K562 (cell line): ENCODE measurements around the gene PDHX. TPM values are rescaled to one million over a fixed set of nuclear protein-coding genes. Genes with fewer than 3 reads are reported as not detected.
A peak's percentile ranks its signal among the peaks of the same experiment; 100 is the strongest.

Experiments used
- CTBP1 ChIP-seq: fragments of 450-650 bp; IDR thresholded peaks from 2 replicates; pipeline ENCODE4 v1.6.1; 2016; ENCODE audit warnings: borderline replicate concordance
- DACH1 ChIP-seq: fragments of 450-650 bp; IDR thresholded peaks from 2 replicates; pipeline ENCODE4 v1.6.1; 2018; ENCODE audit not compliant: partially characterized antibody
- EGR1 ChIP-seq: fragments of 450-650 bp; conservative IDR thresholded peaks from 2 replicates; pipeline ENCODE4 v1.6.1; 2017; ENCODE audit warnings: mild to moderate bottlenecking
- EP400 ChIP-seq: fragments of 450-650 bp; IDR thresholded peaks from 2 replicates; pipeline ENCODE4 v1.6.1; 2017; ENCODE audit warnings: antibody characterized with exemption, mild to moderate bottlenecking, moderate library complexity
- GABPB2 ChIP-seq: fragments of 250-450 bp; sonication (Bioruptor Pico); conservative IDR thresholded peaks from 2 replicates; pipeline ENCODE4 v1.5.1; 2021; ENCODE audit warnings: mild to moderate bottlenecking
- GTF2B ChIP-seq: IDR thresholded peaks from 2 replicates; pipeline ENCODE4 v1.6.1; 2011; ENCODE audit not compliant: insufficient read length; ENCODE audit errors: extremely low read depth
- HMBOX1 ChIP-seq: sonication (generic); IDR thresholded peaks from 2 replicates; pipeline ENCODE4 v1.6.1; 2016
- HOMEZ ChIP-seq: fragments of 250-450 bp; sonication (Bioruptor Pico); IDR thresholded peaks from 2 replicates; pipeline ENCODE4 v1.4.0; 2020; ENCODE audit warnings: mild to moderate bottlenecking, moderate library complexity
- MTA2 ChIP-seq: fragments of 450-650 bp; IDR thresholded peaks from 2 replicates; pipeline ENCODE4 v1.6.1; 2016; ENCODE audit warnings: low read depth
- NEUROD1 ChIP-seq: fragments of 150-350 bp; IDR thresholded peaks from 2 replicates; pipeline ENCODE4 v1.6.1; 2014; ENCODE audit warnings: borderline replicate concordance, low read length, low read depth; ENCODE audit not compliant: partially characterized antibody
- PRMT5 ChIP-seq: sonication (generic); formaldehyde crosslinking; IDR thresholded peaks from 2 replicates; pipeline ENCODE4 v1.5.0; 2020; ENCODE audit warnings: missing genetic modification reagents
- PRPF4 ChIP-seq: fragments of 200-400 bp; formaldehyde crosslinking; IDR thresholded peaks from one replicate; pipeline ENCODE4 v1.6.1; 2017; ENCODE audit warnings: low read length, low read depth, mild to moderate bottlenecking; ENCODE audit not compliant: insufficient read depth, poor library complexity, severe bottlenecking
- RB1 ChIP-seq: fragments of 450-650 bp; IDR thresholded peaks from 2 replicates; pipeline ENCODE4 v1.6.1; 2017; ENCODE audit warnings: low read depth, mild to moderate bottlenecking
- SP2 ChIP-seq: IDR thresholded peaks from 2 replicates; pipeline ENCODE4 v1.6.1; 2011; ENCODE audit warnings: mild to moderate bottlenecking, low read depth, low read length, moderate library complexity; ENCODE audit not compliant: poor library complexity, severe bottlenecking; ENCODE audit errors: extremely low read depth
- TCF3 ChIP-seq: sonication (generic); formaldehyde crosslinking; IDR thresholded peaks from 2 replicates; pipeline ENCODE4 v1.4.0; 2020; ENCODE audit warnings: mild to moderate bottlenecking, missing genetic modification reagents
- TFAM ChIP-seq: fragments of 250-450 bp; sonication (Bioruptor Pico); conservative IDR thresholded peaks from 2 replicates; pipeline ENCODE4 v1.5.0; 2021; ENCODE audit warnings: mild to moderate bottlenecking, moderate library complexity
- TGIF2 ChIP-seq: sonication (generic); formaldehyde crosslinking; IDR thresholded peaks from 2 replicates; pipeline ENCODE4 v1.8.1; 2022; ENCODE audit warnings: mild to moderate bottlenecking, missing genetic modification reagents, moderate library complexity
- TSC22D4 ChIP-seq: fragments of 450-650 bp; IDR thresholded peaks from 2 replicates; pipeline ENCODE4 v1.6.1; 2016; ENCODE audit warnings: missing genetic modification characterization, missing biosample characterization, control low read depth
- ZBTB11 ChIP-seq, 3 experiments: fragments of 200-800 bp in 1 of 3; fragments of 250-450 bp in 1 of 3; fragments of 450-650 bp in 1 of 3; sonication (Bioruptor Pico) in 1 of 3; sonication (Bioruptor generic) in 1 of 3; formaldehyde crosslinking in 1 of 3; IDR thresholded peaks; 2 replicates each; pipeline versions ENCODE4 v1.6.1 to v1.8.0; 2016 to 2022; ENCODE audit warnings: mild to moderate bottlenecking in 2 of 3, missing genetic modification characterization in 2 of 3, missing compliant biosample characterization in 1 of 3, moderate library complexity in 1 of 3
- ZBTB8A ChIP-seq: fragments of 450-650 bp; IDR thresholded peaks from 2 replicates; pipeline ENCODE4 v1.6.1; 2018; ENCODE audit warnings: mild to moderate bottlenecking, moderate library complexity; ENCODE audit not compliant: partially characterized antibody
- ZC3H11A ChIP-seq: IDR thresholded peaks from 2 replicates; pipeline ENCODE4 v1.6.1; 2012; ENCODE audit warnings: low read depth, low read length, improper control_type of control experiment
- ZNF699 ChIP-seq: fragments of 250-450 bp; sonication (Bioruptor Pico); IDR thresholded peaks from 2 replicates; pipeline ENCODE4 v1.8.0; 2021; ENCODE audit warnings: mild to moderate bottlenecking, moderate library complexity; ENCODE audit not compliant: insufficient replicate concordance
- polyA plus RNA-seq, 8 experiments: library from polyadenylated mRNA; depleted of rRNA in 4 of 8; stranded (reverse) in 5 of 8; unstranded in 3 of 8; fragments of >200 nt; fragmentation: Nextera tagmentation in 2 of 8; fragmentation: Illumina TruSeq in 1 of 8; extraction: Ambion mirVana in 2 of 8; extraction: Trizol in 1 of 8; gene quantifications; 2 replicates each; pipeline versions ENCODE4 v1.2.1 to v1.2.3, GENCODE V29; 2011 to 2014; ENCODE audit warnings: inconsistent platforms in 1 of 8, missing spikeins in 1 of 8
- total RNA-seq, 7 experiments: library from RNA; depleted of rRNA in 6 of 7; stranded (reverse); fragments of >200 nt in 6 of 7; fragmentation: Illumina TruSeq in 2 of 7; extraction: Trizol in 2 of 7; gene quantifications; 2 replicates each; pipeline versions ENCODE4 v1.2.1 to v1.2.3, GENCODE V29; 2011 to 2021; ENCODE audit warnings: low replicate concordance in 1 of 7

PDHX gene
- total and polyA plus RNA-seq, 9 of the 15 experiments (the other 6 are each of a cell fraction or from before 2014, with no cell fraction given), result 20.8 to 43.5 (median 31.2) TPM

- TF ChIP-seq GTF2B (no peak), DACH1 (no peak), PRMT5 (CRISPR knock-in tag) (no peak), GABPB2 (CRISPR knock-in tag) (no peak), CTBP1 (peak; percentile 21; the same call in 1 of the 2 replicates), HOMEZ (CRISPR knock-in tag) (no peak), TCF3 (CRISPR knock-in tag) (no peak), ZBTB11 (CRISPR knock-in tag; IDR thresholded peaks at IDR 0.05) (no peak), TSC22D4 (no peak), PRPF4 (no peak), HMBOX1 (0 out of 2 replicates have a peak, but pooled peaks have one; percentile 5), RB1 (no peak), MTA2 (peak; percentile 45), NEUROD1 (peak; percentile 48), TGIF2 (CRISPR knock-in tag) (no peak), EGR1 (peak; percentile 55), EP400 (no peak), TFAM (CRISPR knock-in tag) (no peak), ZBTB8A (no peak), ZNF699 (CRISPR knock-in tag) (no peak), ZC3H11A (no peak), SP2 (no peak)
Observed at GRCh38 chr11:35040221-35040942, 124.0 kb downstream of the PDHX start (continued).
